HepG2 (cell line): ENCODE measurements around the gene MRPL36. TPM values are rescaled to one million over a fixed set of nuclear protein-coding genes. Genes with fewer than 3 reads are reported as not detected.
A peak's percentile ranks its signal among the peaks of the same experiment; 100 is the strongest.

Experiments used
- ATAC-seq: fragments of 200-7000 bp; cut with Tn5 transposase; 3 replicates; pipeline ENCODE4 v1.9.1; 2020; ENCODE audit warnings: mild to moderate bottlenecking, moderate library complexity
- BruUV-seq: library from RNA; stranded (reverse); fragments of 400-500 nt; replicated peaks from 2 replicates; lab custom pipeline; 2021; lab: Mats Ljungman, UMichigan
- CTCF ChIA-PET: fragments of 300-600 bp; formaldehyde crosslinking; extraction: SDS; loops from one replicate; lab custom pipeline; 2021; ENCODE audit warnings: low total read pairs, inconsistent platforms, low intra/inter-chr PET ratio; lab: Yijun Ruan, JAX
- POLR2A ChIA-PET: fragments of 350-600 bp; sonication (Branson Sonifier 250); formaldehyde crosslinking; loops from one replicate; lab custom pipeline; 2020; ENCODE audit warnings: antibody characterized with exemption, inconsistent platforms; lab: Yijun Ruan, JAX
- DNase-seq: peaks from one replicate; pipeline ENCODE4 v3.0.0-alpha.2; 2015; ENCODE audit warnings: low spot score
- FAIRE-seq: peaks from 3 replicates; lab custom pipeline; 2011; peaks lifted over from hg19 to GRCh38; lab: Jason Lieb, UNC
- H2AFZ ChIP-seq: one replicate; pipeline ENCODE4 v1.6.1; 2011; ENCODE audit warnings: low read length, inconsistent platforms
- H3K27ac ChIP-seq: fragments of 300-600 bp; 3 replicates; pipeline ENCODE4 v1.8.0; 2011; ENCODE audit warnings: mixed run types, mild to moderate bottlenecking, mixed read lengths, low read length, inconsistent platforms; ENCODE audit not compliant: insufficient read depth; ENCODE audit errors: extremely low read length
- H3K27me3 ChIP-seq, 2 experiments: fragments of 200-600 bp in 1 of 2; 2 replicates in 1 of 2; 3 replicates in 1 of 2; pipeline versions ENCODE4 v1.6.0 to v1.8.0; 2011; ENCODE audit warnings: low read length in 2 of 2, mild to moderate bottlenecking in 2 of 2, moderate library complexity in 2 of 2, inconsistent platforms in 1 of 2; ENCODE audit not compliant: insufficient read depth in 2 of 2, control insufficient read depth in 1 of 2
- H3K36me3 ChIP-seq, 2 experiments: fragments of 200-600 bp in 1 of 2; replicated peaks in 1 of 2; 2 replicates in 1 of 2; 3 replicates in 1 of 2; pipeline versions ENCODE4 v1.5.1 to v1.8.0; 2011; ENCODE audit warnings: low read length in 2 of 2, inconsistent platforms in 1 of 2; ENCODE audit not compliant: insufficient read depth in 2 of 2, control insufficient read depth in 1 of 2
- H3K4me1 ChIP-seq: 2 replicates; pipeline ENCODE4 v1.5.1; 2012; ENCODE audit warnings: low read length, inconsistent platforms; ENCODE audit not compliant: insufficient read depth
- H3K4me2 ChIP-seq: 2 replicates; pipeline ENCODE4 v1.6.0; 2011; ENCODE audit warnings: low read depth, low read length, inconsistent platforms
- H3K4me3 ChIP-seq, 3 experiments: fragments of 200-600 bp in 1 of 3; sonication (generic), shearing (Covaris generic) in 1 of 3; replicated peaks in 1 of 3; 2 replicates each; pipeline ENCODE4 v1.5.1; 2011 to 2016; ENCODE audit warnings: low read length in 3 of 3, inconsistent platforms in 2 of 3, low read depth in 2 of 3, mild to moderate bottlenecking in 2 of 3, control low read depth in 1 of 3, mixed read lengths in 1 of 3; ENCODE audit not compliant: insufficient read depth in 1 of 3
- H3K79me2 ChIP-seq: one replicate; pipeline ENCODE4 v1.6.1; 2011; ENCODE audit warnings: low read length, inconsistent platforms; ENCODE audit not compliant: insufficient read depth
- H3K9ac ChIP-seq: 2 replicates; pipeline ENCODE4 v1.6.0; 2011; ENCODE audit warnings: mild to moderate bottlenecking, low read depth, low read length, inconsistent platforms; ENCODE audit not compliant: insufficient read depth
- H3K9me3 ChIP-seq: 2 replicates; pipeline ENCODE4 v1.5.1; 2012; ENCODE audit warnings: mild to moderate bottlenecking, low read length
- H4K20me1 ChIP-seq: 2 replicates; pipeline ENCODE4 v1.6.0; 2011; ENCODE audit warnings: inconsistent platforms, mild to moderate bottlenecking, low read length, moderate library complexity; ENCODE audit not compliant: insufficient read depth
- BCL6 ChIP-seq: IDR thresholded peaks from 2 replicates; pipeline ENCODE4 v1.6.1; 2016; ENCODE audit warnings: missing genetic modification reagents, missing compliant biosample characterization
- CCAR2 ChIP-seq: fragments of 200-400 bp; formaldehyde crosslinking; optimal IDR thresholded peaks from 2 replicates; pipeline ENCODE3; 2018; ENCODE audit warnings: low read depth, mild to moderate bottlenecking, low read length, moderate library complexity
- FIP1L1 ChIP-seq: fragments of 200-400 bp; formaldehyde crosslinking; IDR thresholded peaks from 2 replicates; pipeline ENCODE4 v1.6.1; 2018; ENCODE audit warnings: low read depth, mild to moderate bottlenecking, low read length, moderate library complexity, borderline replicate concordance; ENCODE audit not compliant: insufficient read depth
- IRX3 ChIP-seq: sonication (generic); formaldehyde crosslinking; IDR thresholded peaks from 2 replicates; pipeline ENCODE4 v1.8.1; 2023; ENCODE audit warnings: mild to moderate bottlenecking, low read depth, missing genetic modification reagents, borderline replicate concordance
- MTF2 ChIP-seq: sonication (generic); formaldehyde crosslinking; IDR thresholded peaks from 2 replicates; pipeline ENCODE4 v1.5.0; 2020; ENCODE audit warnings: missing genetic modification reagents, borderline replicate concordance
- ONECUT2 ChIP-seq: sonication (generic); formaldehyde crosslinking; IDR thresholded peaks from 2 replicates; pipeline ENCODE4 v1.4.0; 2020; ENCODE audit warnings: missing genetic modification reagents
- RBM39 ChIP-seq: fragments of 200-400 bp; formaldehyde crosslinking; IDR thresholded peaks from one replicate; pipeline ENCODE4 v1.6.1; 2018; ENCODE audit warnings: antibody characterized with exemption, mild to moderate bottlenecking, low read depth, low read length; ENCODE audit not compliant: poor library complexity, severe bottlenecking
- SIN3A ChIP-seq: IDR thresholded peaks from 2 replicates; pipeline ENCODE4 v1.6.1; 2011; ENCODE audit warnings: low read depth, mild to moderate bottlenecking, control low read depth, low read length, borderline replicate concordance
- SMAD9 ChIP-seq: sonication (generic); formaldehyde crosslinking; IDR thresholded peaks from 2 replicates; pipeline ENCODE4 v1.5.1; 2020; ENCODE audit warnings: mild to moderate bottlenecking, missing genetic modification reagents
- SP1 ChIP-seq, 2 experiments: fragments of 450-650 bp in 1 of 2; sonication (generic) in 1 of 2; formaldehyde crosslinking in 1 of 2; IDR thresholded peaks; 2 replicates each; pipeline versions ENCODE4 v1.4.0 to v1.6.1; 2016 to 2020; ENCODE audit warnings: missing genetic modification reagents in 1 of 2
- TAF1 ChIP-seq: sonication (generic); formaldehyde crosslinking; IDR thresholded peaks from 2 replicates; pipeline ENCODE4 v1.4.0; 2020; ENCODE audit warnings: missing genetic modification reagents
- ZNF225 ChIP-seq: sonication (generic); formaldehyde crosslinking; IDR thresholded peaks from 2 replicates; pipeline ENCODE4 v1.4.0; 2020; ENCODE audit warnings: mild to moderate bottlenecking, missing genetic modification reagents
- ZNF331 ChIP-seq: sonication (generic); formaldehyde crosslinking; IDR thresholded peaks from 2 replicates; pipeline ENCODE4 v1.4.0; 2020; ENCODE audit warnings: missing genetic modification reagents
- ZNF343 ChIP-seq: sonication (generic); formaldehyde crosslinking; IDR thresholded peaks from 2 replicates; pipeline ENCODE4 v1.4.0; 2020; ENCODE audit warnings: mild to moderate bottlenecking, missing genetic modification reagents
- ZNF605 ChIP-seq: sonication (generic); formaldehyde crosslinking; IDR thresholded peaks from 2 replicates; pipeline ENCODE4 v1.8.0; 2022; ENCODE audit warnings: mild to moderate bottlenecking, missing genetic modification reagents
- WGBS: methylation state at CpG from one replicate; pipeline ENCODE4 v1.1.6; 2017; ENCODE audit warnings: low lambda C conversion rate; 5-methylcytosine and 5-hydroxymethylcytosine counted together
- in situ Hi-C: cut with HindIII; loops from 2 replicates; pipeline ENCODE4 v1.10.0; 2017; ENCODE audit warnings: low pct_unique_long_range_greater_than_20kb; ENCODE audit not compliant: extremely low pct_ligation_motif_present
- intact Hi-C: fragments of 100-400 bp; cut with micrococcal nuclease; formaldehyde crosslinking; loops from one replicate; pipeline ENCODE4 v1.10.0; 2022; ENCODE audit not compliant: unreplicated experiment
- polyA plus RNA-seq, 8 experiments: library from polyadenylated mRNA; depleted of rRNA in 3 of 8; stranded (reverse) in 7 of 8; unstranded in 1 of 8; fragments of >200 nt; fragmentation: Illumina TruSeq in 4 of 8; extraction: Trizol in 4 of 8; gene quantifications; 2 replicates each; pipeline versions ENCODE4 v1.2.1 to v1.2.3, GENCODE V29; 2011 to 2016; ENCODE audit warnings: low read depth in 4 of 8, missing spikeins in 1 of 8, mixed read lengths in 1 of 8; ENCODE audit not compliant: insufficient read depth in 1 of 8
- total RNA-seq, 5 experiments: library from RNA; depleted of rRNA; stranded (reverse); fragments of >200 nt; fragmentation: Illumina TruSeq; extraction: Trizol; gene quantifications; 2 replicates each; pipeline ENCODE4 v1.2.3, GENCODE V29; 2016; ENCODE audit warnings: low read depth in 1 of 5
- TF ChIP-seq, protein P1 (sequence below): sonication (generic); formaldehyde crosslinking; IDR thresholded peaks from 2 replicates; pipeline ENCODE4; 2020; ENCODE audit warnings: missing genetic modification reagents, mild to moderate bottlenecking, borderline replicate concordance

MRPL36 gene
- total and polyA plus RNA-seq, 2 of the 13 experiments (the other 11 are each of a cell fraction or from before 2014, with no cell fraction given) = 71.3 to 113 TPM

- WGBS = 12% methylated on average over 10 of the region's 20 CpGs
These were observed 15.2 kb downstream of the MRPL36 start for GRCh38 chr5:1784197-1785050.

GRCh38 chr5:1783216-1783554 is 16.5 kb downstream of the MRPL36 start:
- no peak overlapping the region for H3K4me3 ChIP-seq
- ChIA-PET POLR2A (no interaction called here), CTCF (no interaction called here)
- H2AFZ ChIP-seq = no peak overlapping the region
- H3K79me2 ChIP-seq = no peaks in the 10 kb centered on the region
- no peaks in the 10 kb centered on the region for H3K4me1 ChIP-seq
- ATAC-seq (no peak), FAIRE-seq (no peak), DNase-seq (no peak)
- in situ Hi-C loops = no loop called here
- WGBS = 52% methylated on average over 3 of the region's 11 CpGs
- no peaks in the 10 kb centered on the region for H3K9me3 ChIP-seq
- H3K36me3 ChIP-seq = no peaks in the 10 kb centered on the region
- H3K27me3 ChIP-seq = peaks cover 18 to 82% of the 10 kb centered on the region in 2 experiments; a peak in 4 of 5 replicates
- no peaks in the 10 kb centered on the region for H4K20me1 ChIP-seq
- BruUV-seq = no TSS peak
- no peak overlapping the region for H3K4me2 ChIP-seq
- intact Hi-C loops = no loop called here
- no peak overlapping the region for H3K9ac ChIP-seq
- H3K27ac ChIP-seq = no peak overlapping the region
- TF ChIP-seq SMAD9 = no peak
- TF ChIP-seq ZNF605 (CRISPR knock-in tag) = no peak
- TF ChIP-seq CCAR2 = no peak
- TF ChIP-seq TAF1 (CRISPR knock-in tag) = no peak
- no peak for TF ChIP-seq ZNF225
- TF ChIP-seq ZNF343 (CRISPR knock-in tag) = no peak
- TF ChIP-seq, protein P1, sequence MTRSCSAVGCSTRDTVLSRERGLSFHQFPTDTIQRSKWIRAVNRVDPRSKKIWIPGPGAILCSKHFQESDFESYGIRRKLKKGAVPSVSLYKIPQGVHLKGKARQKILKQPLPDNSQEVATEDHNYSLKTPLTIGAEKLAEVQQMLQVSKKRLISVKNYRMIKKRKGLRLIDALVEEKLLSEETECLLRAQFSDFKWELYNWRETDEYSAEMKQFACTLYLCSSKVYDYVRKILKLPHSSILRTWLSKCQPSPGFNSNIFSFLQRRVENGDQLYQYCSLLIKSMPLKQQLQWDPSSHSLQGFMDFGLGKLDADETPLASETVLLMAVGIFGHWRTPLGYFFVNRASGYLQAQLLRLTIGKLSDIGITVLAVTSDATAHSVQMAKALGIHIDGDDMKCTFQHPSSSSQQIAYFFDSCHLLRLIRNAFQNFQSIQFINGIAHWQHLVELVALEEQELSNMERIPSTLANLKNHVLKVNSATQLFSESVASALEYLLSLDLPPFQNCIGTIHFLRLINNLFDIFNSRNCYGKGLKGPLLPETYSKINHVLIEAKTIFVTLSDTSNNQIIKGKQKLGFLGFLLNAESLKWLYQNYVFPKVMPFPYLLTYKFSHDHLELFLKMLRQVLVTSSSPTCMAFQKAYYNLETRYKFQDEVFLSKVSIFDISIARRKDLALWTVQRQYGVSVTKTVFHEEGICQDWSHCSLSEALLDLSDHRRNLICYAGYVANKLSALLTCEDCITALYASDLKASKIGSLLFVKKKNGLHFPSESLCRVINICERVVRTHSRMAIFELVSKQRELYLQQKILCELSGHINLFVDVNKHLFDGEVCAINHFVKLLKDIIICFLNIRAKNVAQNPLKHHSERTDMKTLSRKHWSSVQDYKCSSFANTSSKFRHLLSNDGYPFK = no peak
- no peak for TF ChIP-seq IRX3 (CRISPR knock-in tag)
- TF ChIP-seq SP1 (IDR thresholded peaks at IDR 0.05) = no peak
- no peak for TF ChIP-seq SP1 (CRISPR knock-in tag; IDR thresholded peaks at IDR 0.05)
- TF ChIP-seq SIN3A = no peak
- no peak for TF ChIP-seq BCL6 (CRISPR knock-in tag)
- no peak for TF ChIP-seq FIP1L1
- no peak for TF ChIP-seq MTF2 (CRISPR knock-in tag)
- no peak for TF ChIP-seq RBM39

More at GRCh38 chr5:1784197-1785050, 15.2 kb downstream of the MRPL36 start:
- ChIA-PET CTCF (no interaction called here), POLR2A (no interaction called here)
- H3K9ac ChIP-seq = no peak overlapping the region
- H3K27me3 ChIP-seq = peaks cover 17 to 82% of the 10 kb centered on the region in 2 experiments; a peak in 4 of 5 replicates
- no peak for ATAC-seq
- H4K20me1 ChIP-seq = no peaks in the 10 kb centered on the region
- H3K4me2 ChIP-seq = no peak overlapping the region
- no TSS peak for BruUV-seq
- no peak overlapping the region for H3K27ac ChIP-seq
- peaks cover 10% of the 10 kb centered on the region; the same call in 1 of the 2 replicates for H3K4me1 ChIP-seq
- intact Hi-C loops (no loop called here), in situ Hi-C loops (no loop called here)
- DNase-seq = no peak
- no peaks in the 10 kb centered on the region for H3K79me2 ChIP-seq
- no peak for FAIRE-seq
- no peaks in the 10 kb centered on the region for H3K36me3 ChIP-seq
- no peak overlapping the region for H2AFZ ChIP-seq
- no peak overlapping the region for H3K4me3 ChIP-seq
- no peak for TF ChIP-seq ONECUT2 (CRISPR knock-in tag)
- TF ChIP-seq ZNF331 = peak; percentile 96
- no peaks in the 10 kb centered on the region for H3K9me3 ChIP-seq
